H1 (cell line): Measurements from ENCODE around the gene TMA7. TPM values are rescaled to one million over a fixed set of nuclear protein-coding genes. Genes with fewer than 3 reads are reported as not detected.
A peak's percentile ranks its signal among the peaks of the same experiment; 100 is the strongest.

ENCODE experiments used
- CTCF ChIA-PET: fragments of 300-600 bp; sonication (Branson Sonifier 250); formaldehyde crosslinking; loops from one replicate; lab custom pipeline; 2021; ENCODE audit not compliant: partially characterized antibody; lab: Charles Lee
- POLR2A ChIA-PET: fragments of 300-600 bp; sonication (Branson Sonifier 250); formaldehyde crosslinking; loops from one replicate; lab custom pipeline; 2021; ENCODE audit warnings: inconsistent platforms; ENCODE audit not compliant: partially characterized antibody; lab: Charles Lee
- DNase-seq, 2 experiments: peaks; one replicate each; pipeline versions ENCODE4 v3.0.0 to v3.0.0-alpha.2; 2010 to 2022; ENCODE audit warnings: low spot score in 2 of 2, low read depth in 1 of 2, mixed read lengths in 1 of 2
- FAIRE-seq: peaks from 2 replicates; lab custom pipeline; 2011; peaks lifted over from hg19 to GRCh38; lab: Jason Lieb, UNC
- H2AFZ ChIP-seq: 2 replicates; pipeline ENCODE4 v1.8.1; 2012; ENCODE audit warnings: low read length, inconsistent platforms
- H2AK5ac ChIP-seq: 2 replicates; pipeline ENCODE4 v1.6.1; 2013; ENCODE audit warnings: low read depth, low read length
- H2BK120ac ChIP-seq: replicated peaks from 2 replicates; pipeline ENCODE3; 2013; ENCODE audit warnings: low read depth, low read length, inconsistent platforms
- H2BK12ac ChIP-seq: 2 replicates; pipeline ENCODE4 v1.6.1; 2013; ENCODE audit warnings: low read depth, low read length
- H2BK15ac ChIP-seq: 2 replicates; pipeline ENCODE4 v1.6.1; 2013; ENCODE audit warnings: low read length
- H2BK20ac ChIP-seq: 2 replicates; pipeline ENCODE4 v1.6.1; 2013; ENCODE audit warnings: low read length
- H2BK5ac ChIP-seq: 2 replicates; pipeline ENCODE4 v1.6.1; 2013; ENCODE audit warnings: low read depth, low read length
- H3K14ac ChIP-seq: 2 replicates; pipeline ENCODE4 v1.6.1; 2013; ENCODE audit warnings: inconsistent platforms; ENCODE audit not compliant: insufficient read length
- H3K18ac ChIP-seq: 2 replicates; pipeline ENCODE4 v1.6.1; 2013; ENCODE audit warnings: low read length; ENCODE audit errors: extremely low read depth
- H3K23ac ChIP-seq: 2 replicates; pipeline ENCODE4 v1.6.1; 2013; ENCODE audit warnings: inconsistent platforms; ENCODE audit not compliant: insufficient read length
- H3K23me2 ChIP-seq: 2 replicates; pipeline ENCODE4 v1.6.1; 2013; ENCODE audit warnings: low read depth, low read length
- H3K27ac ChIP-seq: 2 replicates; pipeline ENCODE4 v1.6.1; 2011; ENCODE audit warnings: low read depth, low read length, inconsistent platforms
- H3K27me3 ChIP-seq, 4 experiments: replicated peaks in 1 of 4; 1 replicate in 1 of 4; 2 replicates in 3 of 4; pipeline versions ENCODE4 v1.6.1 to v1.8.1; 2011 to 2013; ENCODE audit warnings: low read length in 3 of 4, mild to moderate bottlenecking in 3 of 4, inconsistent platforms in 2 of 4, mixed read lengths in 2 of 4, moderate library complexity in 1 of 4; ENCODE audit not compliant: control insufficient read depth in 3 of 4, insufficient read depth in 3 of 4; ENCODE audit errors: extremely low read depth in 1 of 4
- H3K36me3 ChIP-seq, 4 experiments: 2 replicates each; pipeline versions ENCODE4 v1.6.1 to v1.8.1; 2011 to 2013; ENCODE audit warnings: mild to moderate bottlenecking in 4 of 4, low read length in 3 of 4, moderate library complexity in 2 of 4, control low read depth in 1 of 4, inconsistent platforms in 1 of 4; ENCODE audit not compliant: insufficient read depth in 4 of 4, control insufficient read depth in 2 of 4
- H3K4ac ChIP-seq: replicated peaks from 2 replicates; pipeline ENCODE3; 2013; ENCODE audit warnings: low read length, low read depth, mixed read lengths, inconsistent platforms; ENCODE audit not compliant: insufficient read length
- H3K4me1 ChIP-seq, 4 experiments: replicated peaks in 1 of 4; 1 replicate in 1 of 4; 2 replicates in 3 of 4; pipeline versions ENCODE4 v1.6.1 to v1.8.1; 2011 to 2013; ENCODE audit warnings: low read length in 3 of 4, inconsistent platforms in 2 of 4, mixed read lengths in 1 of 4; ENCODE audit not compliant: insufficient read depth in 4 of 4, control insufficient read depth in 3 of 4
- H3K4me2 ChIP-seq, 2 experiments: 2 replicates each; pipeline versions ENCODE4 v1.6.1 to v1.8.1; 2011 to 2013; ENCODE audit warnings: low read depth in 2 of 2, low read length in 2 of 2, control low read depth in 1 of 2, inconsistent platforms in 1 of 2, mild to moderate bottlenecking in 1 of 2; ENCODE audit not compliant: insufficient read depth in 1 of 2
- H3K4me3 ChIP-seq, 4 experiments: fragments of 200-600, 300-600 bp in 1 of 4; sonication (generic), shearing (Covaris generic), sonication (Bioruptor Twin) in 1 of 4; 2 replicates each; pipeline versions ENCODE4 v1.5.1 to v1.8.1; 2011 to 2016; ENCODE audit warnings: low read length in 4 of 4, low read depth in 3 of 4, control low read depth in 2 of 4, inconsistent platforms in 2 of 4, mild to moderate bottlenecking in 2 of 4, mixed read lengths in 1 of 4, moderate library complexity in 1 of 4; ENCODE audit not compliant: insufficient read depth in 2 of 4; ENCODE audit errors: extremely low read depth in 1 of 4
- H3K56ac ChIP-seq: replicated peaks from 2 replicates; pipeline ENCODE3; 2013; ENCODE audit warnings: low read depth, mild to moderate bottlenecking, mixed read lengths, low read length, inconsistent platforms; ENCODE audit not compliant: insufficient read length
- H3K79me1 ChIP-seq: 2 replicates; pipeline ENCODE4 v1.6.1; 2013; ENCODE audit warnings: low read depth, low read length, control low read depth
- H3K79me2 ChIP-seq, 2 experiments: 2 replicates each; pipeline versions ENCODE4 v1.6.1 to v1.8.1; 2012 to 2013; ENCODE audit warnings: low read length in 2 of 2, mild to moderate bottlenecking in 2 of 2, inconsistent platforms in 1 of 2; ENCODE audit not compliant: insufficient read depth in 2 of 2, control insufficient read depth in 1 of 2
- H3K9ac ChIP-seq, 4 experiments: replicated peaks in 1 of 4; 1 replicate in 1 of 4; 2 replicates in 3 of 4; pipeline versions ENCODE4 v1.6.1 to v1.8.1; 2011 to 2013; ENCODE audit warnings: low read depth in 3 of 4, low read length in 3 of 4, control low read depth in 2 of 4, mild to moderate bottlenecking in 2 of 4, moderate library complexity in 2 of 4, inconsistent platforms in 1 of 4; ENCODE audit errors: extremely low read depth in 1 of 4
- H3K9me3 ChIP-seq, 2 experiments: 2 replicates each; pipeline versions ENCODE4 v1.6.1 to v1.8.1; 2012 to 2013; ENCODE audit warnings: mild to moderate bottlenecking in 2 of 2, moderate library complexity in 2 of 2, control low read depth in 1 of 2, inconsistent platforms in 1 of 2, low read depth in 1 of 2, low read length in 1 of 2, mixed read lengths in 1 of 2; ENCODE audit not compliant: insufficient read depth in 2 of 2
- H4K20me1 ChIP-seq, 2 experiments: replicated peaks in 1 of 2; 2 replicates each; pipeline versions ENCODE3 to v1.8.1; 2011 to 2013; ENCODE audit warnings: inconsistent platforms in 2 of 2, low read length in 2 of 2, mild to moderate bottlenecking in 1 of 2; ENCODE audit not compliant: insufficient read depth in 2 of 2, control insufficient read depth in 1 of 2
- H4K5ac ChIP-seq: 2 replicates; pipeline ENCODE4 v1.6.1; 2013; ENCODE audit warnings: low read length, low read depth, mixed read lengths, inconsistent platforms; ENCODE audit not compliant: insufficient read length
- H4K8ac ChIP-seq: 2 replicates; pipeline ENCODE4 v1.8.0; 2013; ENCODE audit warnings: mild to moderate bottlenecking, moderate library complexity, low read length, inconsistent platforms; ENCODE audit not compliant: insufficient read depth; ENCODE audit errors: extremely low read depth
- H4K91ac ChIP-seq: replicated peaks from 2 replicates; pipeline ENCODE3; 2013; ENCODE audit warnings: low read length, mixed read lengths, inconsistent platforms; ENCODE audit not compliant: insufficient read length
- CHD1 ChIP-seq: IDR thresholded peaks from 2 replicates; pipeline ENCODE4 v1.6.1; 2012; ENCODE audit warnings: low read depth, low read length, improper control_type of control experiment
- EZH2 ChIP-seq: fragments of 200-600 bp; sonication (generic); IDR thresholded peaks from 2 replicates; pipeline ENCODE4 v1.7.1; 2012; ENCODE audit warnings: low read depth, mild to moderate bottlenecking, moderate library complexity, low read length, inconsistent platforms; ENCODE audit not compliant: severe bottlenecking
- HDAC6 ChIP-seq: IDR thresholded peaks from one replicate; pipeline ENCODE4 v1.7.1; 2012; ENCODE audit warnings: low read depth, mild to moderate bottlenecking, inconsistent platforms, low read length, moderate library complexity
- MAFK ChIP-seq: IDR thresholded peaks from 2 replicates; pipeline ENCODE4 v1.6.1; 2012; ENCODE audit warnings: low read depth, mild to moderate bottlenecking, improper control_type of control experiment, low read length
- PHF8 ChIP-seq: fragments of 200-600 bp; sonication (generic); conservative IDR thresholded peaks from 2 replicates; pipeline ENCODE4 v1.7.1; 2012; ENCODE audit warnings: low read depth, mild to moderate bottlenecking, inconsistent platforms, low read length, moderate library complexity
- POU5F1 ChIP-seq: IDR thresholded peaks from 2 replicates; pipeline ENCODE4 v1.6.1; 2011; ENCODE audit warnings: low read depth, mild to moderate bottlenecking, low read length, moderate library complexity
- RAD21 ChIP-seq, 2 experiments: IDR thresholded peaks in 1 of 2; conservative IDR thresholded peaks in 1 of 2; 2 replicates each; pipeline ENCODE4 v1.6.1; 2011; ENCODE audit warnings: low read depth in 2 of 2, low read length in 2 of 2, improper control_type of control experiment in 1 of 2, inconsistent platforms in 1 of 2, mild to moderate bottlenecking in 1 of 2, moderate library complexity in 1 of 2
- RBBP5 ChIP-seq: IDR thresholded peaks from 2 replicates; pipeline ENCODE4 v1.7.1; 2012; ENCODE audit warnings: low read depth, mild to moderate bottlenecking, inconsistent platforms, low read length, moderate library complexity, borderline replicate concordance
- SIN3A ChIP-seq, 2 experiments: IDR thresholded peaks in 1 of 2; conservative IDR thresholded peaks in 1 of 2; 2 replicates each; pipeline ENCODE4 v1.6.1; 2011 to 2012; ENCODE audit warnings: low read length in 2 of 2, improper control_type of control experiment in 1 of 2, low read depth in 1 of 2, mild to moderate bottlenecking in 1 of 2
- TBP ChIP-seq: IDR thresholded peaks from 2 replicates; pipeline ENCODE4 v1.6.1; 2011; ENCODE audit warnings: low read depth, low read length, improper control_type of control experiment
- ZNF274 ChIP-seq: IDR thresholded peaks from 2 replicates; pipeline ENCODE4 v1.7.0; 2012; ENCODE audit warnings: low read length, borderline replicate concordance; ENCODE audit errors: extremely low read depth
- WGBS, 2 experiments: shearing (Covaris generic) in 1 of 2; methylation state at CpG; one replicate each; pipeline versions ENCODE4 v1.1.6 to v1.1.7; 2013 to 2015; ENCODE audit warnings: low lambda C conversion rate in 2 of 2, mixed read lengths in 2 of 2, inconsistent platforms in 1 of 2, low coverage in 1 of 2, missing lambda C conversion rate in 1 of 2; ENCODE audit not compliant: insufficient replicate concordance in 2 of 2, insufficient coverage in 1 of 2, insufficient read length in 1 of 2; ENCODE audit errors: extremely low coverage in 1 of 2, missing lambda C conversion rate in 1 of 2; 5-methylcytosine and 5-hydroxymethylcytosine counted together
- polyA plus RNA-seq, 7 experiments: library from polyadenylated mRNA; depleted of rRNA in 3 of 7; stranded (reverse) in 5 of 7; unstranded in 2 of 7; fragments of >200 nt in 5 of 7; fragments of 200-250 nt in 2 of 7; gene quantifications; 1 replicate in 5 of 7; 2 replicates in 1 of 7; 4 replicates in 1 of 7; pipeline versions ENCODE4 v1.2.1 to v1.2.3, GENCODE V29; 2011 to 2013; ENCODE audit warnings: missing spikeins in 2 of 7, mixed read lengths in 2 of 7
- total RNA-seq: library from RNA; stranded (reverse); fragmentation: NEBNext Ultra II Directional; extraction: Animal tissue kit (Norgen Biotek cat#: 25700); gene quantifications from 2 replicates; pipeline ENCODE4 v1.2.1, GENCODE V29; 2021

Gene TMA7
- total and polyA plus RNA-seq, 2 of the 8 experiments (the other 6 are each of a cell fraction or from before 2014, with no cell fraction given): 138 to 305 TPM

- Histone ChIP-seq H2BK12ac (no peak overlapping the region), H3K27me3 (no peaks in the 10 kb centered on the region), H4K91ac (no peak overlapping the region), H3K56ac (no peak overlapping the region), H3K14ac (no peak overlapping the region), H2AFZ (no peak overlapping the region), H3K23ac (no peak overlapping the region), H3K27ac (no peak overlapping the region), H2BK15ac (no peak overlapping the region), H3K18ac (no peak overlapping the region), H3K4ac (peak overlapping the region; percentile 0), H3K9me3 (no peaks in the 10 kb centered on the region), H3K79me1 (peaks cover 3% of the 10 kb centered on the region; the same call in 1 of the 2 replicates), H4K8ac (no peak overlapping the region), H3K4me3 (no peak overlapping the region), H3K4me1 (peaks cover 0 to 8% (median 4%) of the 10 kb centered on the region in 4 experiments; a peak in 4 of 7 replicates), H2BK5ac (no peak overlapping the region), H2BK20ac (no peak overlapping the region), H3K4me2 (0 out of 4 replicates have a peak overlapping the region, but pooled peaks of 1 of the 2 experiments have one; percentile 12), H4K5ac (no peak overlapping the region), H3K36me3 (peaks cover 4 to 26% (median 12%) of the 10 kb centered on the region in 4 experiments; a peak in 6 of 8 replicates), H2BK120ac (no peak overlapping the region), H3K9ac (no peak overlapping the region), H3K79me2 (peaks cover 5 to 36% of the 10 kb centered on the region in 2 experiments; a peak in 3 of 4 replicates), H3K23me2 (peaks cover 3% of the 10 kb centered on the region; the same call in 1 of the 2 replicates), H2AK5ac (no peak overlapping the region), H4K20me1 (peaks cover 0 to 4% of the 10 kb centered on the region in 2 experiments)
- CTCF ChIA-PET: interaction anchor here (0.5 to 7.7 kb wide), 98 partner anchors 9 to 958 kb away, joined by 3 to 220 read pairs (median 5); partner anchors contain the start of genes ATRIP and SLC26A6
- 54% methylated on average over 7 of the region's 7 CpGs; no CpG with 5 or more reads in 1 of the 2 experiments for WGBS, 2 experiments
- peak; percentile 91 for FAIRE-seq
- DNase-seq: peak; percentile 84 to 93
- POLR2A ChIA-PET: interaction anchor here (0.6 to 31.5 kb wide), 26 partner anchors 7 to 248 kb away, joined by 3 to 650 read pairs (median 4); partner anchors contain the start of genes ATRIP, CCDC51, CDC25A and CELSR3
- TF ChIP-seq PHF8: no peak
- no peak for TF ChIP-seq RBBP5
- TF ChIP-seq TBP: no peak
- TF ChIP-seq ZNF274: no peak
- no peak for TF ChIP-seq EZH2
- TF ChIP-seq RAD21 (IDR thresholded peaks at IDR 0.05 in 1 of 2, conservative IDR thresholded peaks at IDR 0.05 in 1 of 2; ENCODE audit: low read depth in 2 of 2, low read length in 2 of 2): peak; percentile 94 to 96
- 0 out of 2 replicates have a peak, but pooled peaks have one; percentile 6 for TF ChIP-seq POU5F1
- TF ChIP-seq SIN3A (conservative IDR thresholded peaks at IDR 0.05 in 1 of 2, IDR thresholded peaks at IDR 0.05 in 1 of 2; ENCODE audit: low read depth in 1 of 2, low read length in 2 of 2): peak; percentile 55 to 67; a peak in 1 of 4 replicates
- TF ChIP-seq MAFK: no peak
- no peak for TF ChIP-seq HDAC6
- no peak for TF ChIP-seq CHD1
Measured at GRCh38 chr3:48435774-48436476, 4.1 kb upstream of the TMA7 start.
